ENCODE results near the gene ITGB6. TPM values are rescaled to one million over a fixed set of nuclear protein-coding genes. Genes with fewer than 3 reads are reported as not detected.

Gene ITGB6
- total and polyA plus RNA-seq, 2 of the 4 experiments (the other 2 are of a cell fraction): under 0.01 TPM; not detected in 1

- CTCF ChIA-PET: no interaction called here
- H3K27ac ChIP-seq (ENCODE audit: insufficient read depth, low read length): no peak overlapping the region
- intact Hi-C loops (cut with micrococcal nuclease) (no loop called here), in situ Hi-C loops (cut with MboI; ENCODE audit: low sequenced_read_pairs) (no loop called here), dilution Hi-C loops (cut with HindIII; ENCODE audit: low sequenced_read_pairs, unreplicated experiment) (no loop called here)
- H3K4me2 ChIP-seq (ENCODE audit: low read depth, low read length): no peak overlapping the region
- ATAC-seq (ENCODE audit: low read depth) (no peak), DNase-seq (no peak)
- no peak overlapping the region for H2AFZ ChIP-seq (replicated peaks; ENCODE audit: low read length, poor library complexity)
- TF ChIP-seq RCOR1 (IDR thresholded peaks at IDR 0.05; ENCODE audit: insufficient replicate concordance, low read length) (no peak), MXI1 (IDR thresholded peaks at IDR 0.05; ENCODE audit: borderline replicate concordance, low read depth, low read length) (no peak), RFX5 (IDR thresholded peaks at IDR 0.05; ENCODE audit: low read depth, low read length) (no peak), SMC3 (IDR thresholded peaks at IDR 0.05; ENCODE audit: low read depth, low read length) (no peak), MAFK (IDR thresholded peaks at IDR 0.05; ENCODE audit: low read depth, low read length) (no peak), RAD21 (IDR thresholded peaks at IDR 0.05; ENCODE audit: low read length) (no peak), ELK1 (IDR thresholded peaks at IDR 0.05; ENCODE audit: borderline replicate concordance, low read depth, low read length) (no peak), CEBPB (IDR thresholded peaks at IDR 0.05; ENCODE audit: low read depth, low read length) (no peak), FOS (IDR thresholded peaks at IDR 0.05; ENCODE audit: low read depth, low read length) (no peak), MAZ (IDR thresholded peaks at IDR 0.05; ENCODE audit: borderline replicate concordance, low read depth, low read length) (no peak), CTCF (conservative IDR thresholded peaks at IDR 0.05; ENCODE audit: low read depth, low read length) (no peak), POLR2A (IDR thresholded peaks at IDR 0.05; ENCODE audit: low read depth, low read length) (no peak), NFE2L2 (IDR thresholded peaks at IDR 0.05; ENCODE audit: low read depth, low read length) (no peak), BHLHE40 (IDR thresholded peaks at IDR 0.05; ENCODE audit: low read depth, low read length) (no peak), USF2 (IDR thresholded peaks at IDR 0.05; ENCODE audit: low read depth, low read length) (no peak), CHD1 (IDR thresholded peaks at IDR 0.05; ENCODE audit: low read depth, low read length) (no peak)
- H3K18ac ChIP-seq (ENCODE audit: low read depth, low read length): no peak overlapping the region
- no peak overlapping the region for H3K14ac ChIP-seq (replicated peaks; ENCODE audit: low read depth, low read length)
- H3K56ac ChIP-seq (ENCODE audit: extremely low read depth, insufficient read depth, low read length): no peak overlapping the region
- H3K9ac ChIP-seq (ENCODE audit: low read depth, low read length): no peak overlapping the region
- no peaks in the 10 kb centered on the region for H3K9me1 ChIP-seq (ENCODE audit: insufficient read depth, low read length)
- H4K5ac ChIP-seq (ENCODE audit: low read depth, low read length): no peak overlapping the region
- H2BK120ac ChIP-seq (ENCODE audit: low read depth, low read length): no peak overlapping the region
- H4K91ac ChIP-seq (ENCODE audit: insufficient read depth, low read depth, low read length): no peak overlapping the region
- no peak overlapping the region for H2AK9ac ChIP-seq (replicated peaks; ENCODE audit: low read depth, low read length, poor library complexity)
- no peak overlapping the region for H3K23ac ChIP-seq (ENCODE audit: low read depth, low read length)
- H2BK15ac ChIP-seq (ENCODE audit: low read depth, low read length): no peak overlapping the region
- no peak overlapping the region for H2AK5ac ChIP-seq (ENCODE audit: low read depth, low read length)
- H3K4me1 ChIP-seq (ENCODE audit: control insufficient read depth, insufficient read depth, low read length): no peaks in the 10 kb centered on the region
- H3K4me3 ChIP-seq (ENCODE audit: insufficient read depth, low read depth, low read length): no peak overlapping the region
- no CpG with 5 or more reads among the region's 1 CpG for WGBS, 2 experiments (ENCODE audit: extremely low coverage in 2 of 2, insufficient read length in 1 of 2)
- no peaks in the 10 kb centered on the region for H3K9me3 ChIP-seq (ENCODE audit: control insufficient read depth, insufficient read depth, low read length)
- H2BK5ac ChIP-seq (ENCODE audit: low read depth, low read length, poor library complexity, severe bottlenecking): no peak overlapping the region
- no peaks in the 10 kb centered on the region for H3K27me3 ChIP-seq (ENCODE audit: control insufficient read depth, insufficient read depth, low read length)
- no peaks in the 10 kb centered on the region for H4K20me1 ChIP-seq (ENCODE audit: insufficient read depth, low read length)
- H3K36me3 ChIP-seq (ENCODE audit: control insufficient read depth, insufficient read depth, low read length): no peaks in the 10 kb centered on the region
- H3K79me1 ChIP-seq (ENCODE audit: low read depth in 1 of 2, low read length in 2 of 2): no peaks in the 10 kb centered on the region
- POLR2A ChIA-PET (ENCODE audit: unreplicated experiment): no interaction called here
- no peak overlapping the region for H3K4ac ChIP-seq (ENCODE audit: low read depth, low read length)
- no TSS peak for BruUV-seq (replicated peaks)
- H2BK20ac ChIP-seq (ENCODE audit: low read depth, low read length): no peak overlapping the region
- H4K8ac ChIP-seq (ENCODE audit: low read depth in 2 of 2, low read length in 2 of 2): no peak overlapping the region
These were observed 34.1 kb downstream of the ITGB6 start for GRCh38 chr2:160165996-160166395.
